ENCODE data around the gene PCDH7. TPM values are rescaled to one million over a fixed set of nuclear protein-coding genes. Genes with fewer than 3 reads are reported as not detected.

PCDH7 gene
- total RNA-seq, 2 donors from 2014 or later: 4.7 to 18.0 TPM

DNA sequence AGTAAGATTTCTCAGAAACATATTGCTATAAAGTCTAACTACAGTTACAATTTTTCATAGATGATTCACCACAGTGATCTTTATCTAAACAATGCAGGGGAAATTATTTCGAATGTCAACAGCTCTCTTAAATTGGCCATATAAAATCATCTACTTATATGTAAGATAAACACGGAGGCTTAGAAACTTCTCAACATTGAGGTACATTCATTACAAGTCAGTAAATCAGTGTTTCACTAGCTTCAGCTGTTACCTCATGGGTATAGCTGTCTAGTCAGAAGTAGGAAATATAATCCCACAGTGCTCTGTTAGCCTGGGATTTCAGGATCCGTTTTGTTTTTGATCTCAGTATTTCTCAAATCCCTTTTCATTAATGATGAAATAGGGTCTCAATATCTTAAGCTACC, 43.2 kb downstream of the PCDH7 start:
- no peaks in the 10 kb centered on the region for H3K4me1 ChIP-seq
- H3K9ac ChIP-seq (ENCODE audit: low read depth in 2 of 2, low read length in 2 of 2): no peak overlapping the region
- TF ChIP-seq, protein P1, sequence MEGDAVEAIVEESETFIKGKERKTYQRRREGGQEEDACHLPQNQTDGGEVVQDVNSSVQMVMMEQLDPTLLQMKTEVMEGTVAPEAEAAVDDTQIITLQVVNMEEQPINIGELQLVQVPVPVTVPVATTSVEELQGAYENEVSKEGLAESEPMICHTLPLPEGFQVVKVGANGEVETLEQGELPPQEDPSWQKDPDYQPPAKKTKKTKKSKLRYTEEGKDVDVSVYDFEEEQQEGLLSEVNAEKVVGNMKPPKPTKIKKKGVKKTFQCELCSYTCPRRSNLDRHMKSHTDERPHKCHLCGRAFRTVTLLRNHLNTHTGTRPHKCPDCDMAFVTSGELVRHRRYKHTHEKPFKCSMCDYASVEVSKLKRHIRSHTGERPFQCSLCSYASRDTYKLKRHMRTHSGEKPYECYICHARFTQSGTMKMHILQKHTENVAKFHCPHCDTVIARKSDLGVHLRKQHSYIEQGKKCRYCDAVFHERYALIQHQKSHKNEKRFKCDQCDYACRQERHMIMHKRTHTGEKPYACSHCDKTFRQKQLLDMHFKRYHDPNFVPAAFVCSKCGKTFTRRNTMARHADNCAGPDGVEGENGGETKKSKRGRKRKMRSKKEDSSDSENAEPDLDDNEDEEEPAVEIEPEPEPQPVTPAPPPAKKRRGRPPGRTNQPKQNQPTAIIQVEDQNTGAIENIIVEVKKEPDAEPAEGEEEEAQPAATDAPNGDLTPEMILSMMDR (IDR thresholded peaks at IDR 0.05): no peak
- DNase-seq: no peak
- H3K36me3 ChIP-seq: no peaks in the 10 kb centered on the region
- no peak overlapping the region for H3K4me3 ChIP-seq
- H3K27me3 ChIP-seq: no peaks in the 10 kb centered on the region
- H3K9me3 ChIP-seq: no peaks in the 10 kb centered on the region
- intact Hi-C loops (cut with DNase I): no loop called here
- H3K27ac ChIP-seq: no peak overlapping the region

DNA sequence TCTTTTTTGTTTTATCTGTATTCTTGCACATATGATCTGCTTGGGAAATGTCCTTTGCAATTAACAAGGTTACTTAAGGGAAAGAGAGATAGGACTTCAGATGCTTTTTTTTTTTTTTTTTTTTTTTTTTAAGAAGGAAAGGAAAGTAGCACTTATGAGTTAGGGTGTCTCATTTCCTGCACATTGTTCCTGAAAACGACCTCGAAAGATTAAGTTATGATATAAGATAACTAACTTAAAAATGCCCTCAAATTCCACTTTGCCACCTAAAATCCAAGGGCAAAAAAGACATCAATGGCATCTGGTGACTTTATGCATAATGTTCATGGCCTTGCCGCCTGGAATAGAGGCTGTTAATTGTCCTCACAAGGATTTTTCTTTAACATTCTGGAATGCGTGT, 44.9 kb downstream of the PCDH7 start:
- Histone ChIP-seq H3K27me3 (no peaks in the 10 kb centered on the region), H3K36me3 (no peaks in the 10 kb centered on the region), H3K9ac (ENCODE audit: low read depth in 2 of 2, low read length in 2 of 2) (no peak overlapping the region), H3K9me3 (no peaks in the 10 kb centered on the region), H3K4me1 (no peaks in the 10 kb centered on the region), H3K4me3 (no peak overlapping the region), H3K27ac (no peak overlapping the region)
- TF ChIP-seq, protein P1 (IDR thresholded peaks at IDR 0.05): no peak
- intact Hi-C loops (cut with DNase I): no loop called here
- DNase-seq: no peak

DNA sequence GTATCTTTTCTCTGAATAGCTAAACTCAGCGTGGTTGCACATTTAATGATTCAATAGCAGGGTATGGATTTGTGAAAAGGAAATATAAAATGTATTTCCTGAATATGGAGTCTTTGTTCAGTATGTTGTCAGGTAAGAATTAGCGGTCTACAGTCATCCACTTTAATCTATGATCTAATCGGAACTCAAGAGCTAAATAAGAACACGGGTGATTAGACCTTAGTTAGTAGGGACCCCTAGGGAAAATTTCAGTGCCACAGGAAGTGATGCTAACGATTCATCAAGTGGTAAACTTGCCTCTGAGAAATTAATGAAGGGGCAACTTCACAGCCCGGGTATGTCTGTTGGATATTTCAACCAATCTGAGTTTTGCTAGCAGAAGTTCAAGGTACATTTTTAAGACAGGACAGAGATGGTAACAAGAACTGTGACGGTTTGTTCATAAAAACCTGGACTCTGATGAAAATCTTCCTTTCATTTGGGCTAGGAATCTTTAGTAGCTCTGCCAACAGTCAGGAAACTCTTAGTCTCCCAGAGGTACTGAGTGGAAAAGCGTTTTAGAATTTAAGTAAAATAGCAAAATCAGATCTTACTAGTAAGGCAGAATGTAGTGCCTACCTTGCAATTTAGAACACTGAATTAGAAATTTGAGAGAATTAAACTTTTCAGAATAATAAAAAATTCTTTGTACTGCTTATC, 47.1 kb downstream of the PCDH7 start:
- H3K9ac ChIP-seq (ENCODE audit: low read depth in 2 of 2, low read length in 2 of 2): no peak overlapping the region
- no peaks in the 10 kb centered on the region for H3K27me3 ChIP-seq
- H3K9me3 ChIP-seq: no peaks in the 10 kb centered on the region
- TF ChIP-seq, protein P1 (IDR thresholded peaks at IDR 0.05): no peak
- DNase-seq: no peak
- H3K36me3 ChIP-seq: no peaks in the 10 kb centered on the region
- no peak overlapping the region for H3K4me3 ChIP-seq
- no peak overlapping the region for H3K27ac ChIP-seq
- H3K4me1 ChIP-seq: no peaks in the 10 kb centered on the region
- intact Hi-C loops (cut with DNase I): no loop called here

DNA sequence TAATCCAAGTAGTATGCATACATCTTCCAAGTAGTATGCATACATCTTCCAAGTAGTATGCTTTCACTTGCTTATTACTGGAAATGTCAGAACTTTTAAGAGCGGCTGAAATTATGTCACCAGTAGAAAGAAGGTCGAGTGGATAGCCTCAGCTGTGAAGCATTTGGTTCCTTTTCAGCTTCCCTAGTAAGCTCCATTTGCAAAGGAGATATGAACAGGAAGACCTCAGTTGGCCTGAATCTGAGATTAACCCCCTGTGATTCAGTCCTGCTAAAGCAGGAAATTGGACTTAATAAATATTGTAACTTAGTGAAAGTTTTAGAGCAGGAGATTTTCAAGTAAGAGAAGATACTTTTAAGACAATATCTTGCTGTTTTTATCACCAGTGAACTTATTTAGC, 48.1 kb downstream of the PCDH7 start:
- no peak overlapping the region for H3K27ac ChIP-seq
- no peak for DNase-seq
- H3K9ac ChIP-seq (ENCODE audit: low read depth in 2 of 2, low read length in 2 of 2): no peak overlapping the region
- H3K4me1 ChIP-seq: no peaks in the 10 kb centered on the region
- no peaks in the 10 kb centered on the region for H3K9me3 ChIP-seq
- H3K27me3 ChIP-seq: no peaks in the 10 kb centered on the region
- TF ChIP-seq, protein P1 (IDR thresholded peaks at IDR 0.05): no peak
- intact Hi-C loops (cut with DNase I): no loop called here
- H3K4me3 ChIP-seq: no peak overlapping the region
- H3K36me3 ChIP-seq: no peaks in the 10 kb centered on the region

DNA sequence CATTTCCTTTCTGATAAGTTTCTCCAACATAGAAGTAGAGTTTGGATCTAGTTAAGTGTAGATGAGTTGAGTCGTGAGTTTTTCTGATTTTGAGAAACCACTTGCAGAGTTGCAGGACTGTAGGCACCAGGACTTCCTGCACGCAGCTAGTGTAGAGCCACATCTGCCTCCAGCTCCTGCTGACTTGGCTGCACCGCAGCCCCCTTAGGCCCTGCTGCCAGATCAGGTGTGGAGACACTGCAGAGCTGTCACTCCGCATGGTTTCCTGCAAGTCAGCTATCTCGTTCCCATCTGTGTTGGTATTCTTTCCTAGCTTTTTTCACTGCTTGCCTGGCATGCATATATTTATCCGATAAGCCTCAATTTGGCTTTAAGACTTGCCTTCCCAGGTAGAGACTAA, 48.9 kb downstream of the PCDH7 start:
- Histone ChIP-seq H3K4me3 (no peak overlapping the region), H3K9me3 (no peaks in the 10 kb centered on the region), H3K36me3 (no peaks in the 10 kb centered on the region), H3K9ac (ENCODE audit: low read depth in 2 of 2, low read length in 2 of 2) (no peak overlapping the region), H3K27me3 (no peaks in the 10 kb centered on the region), H3K27ac (no peak overlapping the region), H3K4me1 (no peaks in the 10 kb centered on the region)
- TF ChIP-seq, protein P1 (IDR thresholded peaks at IDR 0.05): no peak
- DNase-seq: no peak
- intact Hi-C loops (cut with DNase I): no loop called here
